RPMI7951 (cell line): ENCODE data around the gene GZMM. TPM values are rescaled to one million over a fixed set of nuclear protein-coding genes. Genes with fewer than 3 reads are reported as not detected.

Source experiments
- DNase-seq: peaks from one replicate; pipeline ENCODE4 v3.0.0-alpha.2; 2012; ENCODE audit warnings: low read depth
- total RNA-seq: library from RNA; depleted of rRNA; stranded (reverse); fragments of >200 nt; shearing (Covaris generic); gene quantifications from 2 replicates; pipeline ENCODE4 v1.2.3, GENCODE V29; 2014

Gene GZMM
- total RNA-seq, 1 experiment from 2014 or later: 1.3 TPM

DNA sequence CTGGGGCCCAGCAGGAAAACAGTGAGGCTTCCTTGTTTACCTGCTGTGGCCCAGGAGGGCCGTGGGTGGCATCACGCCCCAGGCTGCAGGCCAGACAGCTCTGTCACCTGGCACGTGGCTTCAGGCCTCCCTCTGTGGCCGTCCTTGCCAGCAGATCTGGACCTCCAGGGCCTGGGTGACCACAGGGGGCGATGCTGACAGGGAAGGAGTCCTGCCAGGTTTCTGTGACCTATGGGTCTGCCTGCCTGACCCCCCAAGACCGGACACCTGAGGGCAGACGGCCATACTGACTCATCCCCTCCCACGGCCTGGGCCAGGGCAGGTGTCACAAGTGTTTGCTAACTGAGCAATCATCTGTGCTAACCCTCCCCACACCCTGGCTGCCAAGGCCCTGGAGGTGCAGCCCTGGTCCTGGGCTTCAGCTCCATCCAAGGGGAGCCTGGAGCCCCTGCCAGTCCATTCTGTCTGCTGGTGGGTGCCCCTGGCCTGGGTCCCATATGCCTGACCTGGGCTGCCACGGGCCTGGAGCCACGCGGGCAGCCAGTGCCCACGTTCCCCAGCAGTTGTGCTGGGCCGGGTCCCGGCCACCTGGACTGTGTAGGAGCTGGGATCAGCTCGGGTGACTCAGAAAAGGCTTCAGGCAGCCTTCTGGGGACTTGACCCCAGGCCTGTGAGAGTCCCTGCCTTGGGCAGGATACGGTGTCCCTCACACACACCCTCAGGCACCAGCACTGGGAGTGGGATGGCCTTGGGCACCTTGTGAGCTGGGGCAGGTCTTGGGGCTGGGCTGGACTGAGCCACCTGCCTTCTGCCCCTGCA lies 8.6 kb upstream of the GZMM start:
- no peak for DNase-seq

DNA sequence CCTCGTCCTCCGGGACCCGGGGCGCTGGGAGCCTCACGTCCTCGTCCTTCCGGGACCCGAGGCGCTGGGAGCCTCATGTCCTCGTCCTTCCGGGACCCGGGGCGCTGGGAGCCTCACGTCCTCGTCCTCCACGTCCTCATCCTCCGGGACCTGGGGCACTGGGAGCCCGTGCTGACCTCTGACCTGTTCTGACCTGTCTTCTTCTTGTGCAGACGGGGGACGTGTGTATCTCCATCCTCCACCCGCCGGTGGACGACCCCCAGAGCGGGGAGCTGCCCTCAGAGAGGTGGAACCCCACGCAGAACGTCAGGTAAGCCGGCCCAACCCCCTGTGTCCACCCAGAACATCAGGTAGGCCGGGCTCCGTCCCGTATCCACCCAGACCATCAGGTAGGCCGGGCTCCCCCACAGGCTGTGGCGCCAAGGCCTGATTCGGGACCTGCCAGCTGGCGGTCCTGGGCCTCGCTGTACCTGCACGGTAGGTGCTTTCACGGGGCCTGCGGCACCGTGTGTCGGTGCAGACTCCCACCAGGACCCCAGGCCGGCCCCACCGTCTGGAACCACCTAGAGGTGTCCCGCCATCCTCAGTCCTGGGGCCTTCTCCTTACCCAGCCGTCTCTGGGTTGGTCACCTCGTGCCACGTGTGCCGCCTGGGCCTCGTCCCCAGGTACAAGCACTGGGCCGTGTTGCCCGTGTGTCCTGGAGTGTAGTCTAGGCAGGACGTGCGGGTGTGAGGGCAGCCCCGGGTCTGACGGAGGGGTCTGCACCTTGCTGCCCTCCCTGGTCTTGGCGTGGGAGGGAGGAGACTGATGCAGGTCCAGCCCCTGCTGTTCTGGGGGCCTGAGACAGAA lies 7.6 kb upstream of the GZMM start:
- DNase-seq: no peak

DNA sequence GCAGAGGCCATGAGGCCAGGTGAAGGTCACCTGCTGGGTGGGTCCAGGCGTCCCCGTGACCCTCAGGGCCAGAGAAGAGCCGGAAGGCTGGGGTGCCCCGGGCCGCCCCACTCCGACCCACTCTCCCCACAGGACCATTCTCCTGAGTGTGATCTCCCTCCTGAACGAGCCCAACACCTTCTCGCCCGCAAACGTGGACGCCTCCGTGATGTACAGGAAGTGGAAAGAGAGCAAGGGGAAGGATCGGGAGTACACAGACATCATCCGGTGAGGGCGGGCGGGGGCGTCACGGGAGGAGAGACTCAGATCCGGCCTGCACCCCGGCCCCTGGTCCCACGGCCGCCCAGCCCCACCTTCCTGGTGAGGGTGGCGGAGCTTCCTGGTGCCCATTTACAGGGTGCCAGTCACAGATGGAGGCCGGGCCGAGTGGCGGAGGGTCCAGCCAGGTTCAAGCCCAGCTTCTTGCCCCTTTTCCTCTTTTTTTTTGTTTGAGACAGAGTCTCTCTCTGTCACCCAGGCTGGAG lies 6.9 kb upstream of the GZMM start:
- DNase-seq: no peak

DNA sequence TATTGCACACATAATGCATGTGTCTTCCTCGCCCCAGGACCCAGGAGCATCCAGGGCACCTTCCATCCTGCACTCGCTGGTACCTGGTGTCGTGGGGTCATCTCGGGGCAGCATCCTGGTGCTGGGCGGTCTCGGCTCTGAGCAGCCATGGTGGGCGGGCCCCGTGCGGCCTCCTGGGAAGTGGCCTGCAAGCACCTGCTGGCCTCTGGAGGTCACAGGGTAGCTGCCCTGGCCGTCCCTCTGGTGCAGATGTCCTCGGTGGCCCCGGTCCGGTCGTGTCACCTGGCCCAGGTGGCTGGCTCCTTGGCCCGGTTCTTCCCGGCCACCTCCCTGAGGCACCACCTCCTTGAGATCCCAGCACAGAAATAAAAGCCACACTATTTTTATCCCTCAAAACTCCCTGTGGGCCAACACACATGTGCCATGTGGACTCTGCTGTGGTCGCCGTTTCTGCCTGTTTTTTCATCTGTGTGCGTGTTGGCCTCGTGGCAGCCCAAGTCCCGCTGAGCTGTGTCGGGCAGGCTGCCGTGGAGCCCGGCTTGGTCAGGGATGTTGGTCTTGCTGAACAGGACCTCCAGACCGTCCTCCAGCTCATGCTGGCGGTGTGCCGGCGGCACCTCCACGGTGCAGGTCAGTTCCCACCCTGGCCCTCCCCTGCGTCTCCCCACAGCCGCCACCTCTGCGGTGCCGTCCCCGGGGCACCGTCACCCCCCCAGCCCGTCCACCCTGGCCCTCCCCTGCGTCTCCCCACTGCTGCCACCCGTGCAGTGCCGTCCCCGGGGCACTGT lies 5.0 kb upstream of the GZMM start:
- no peak for DNase-seq

DNA sequence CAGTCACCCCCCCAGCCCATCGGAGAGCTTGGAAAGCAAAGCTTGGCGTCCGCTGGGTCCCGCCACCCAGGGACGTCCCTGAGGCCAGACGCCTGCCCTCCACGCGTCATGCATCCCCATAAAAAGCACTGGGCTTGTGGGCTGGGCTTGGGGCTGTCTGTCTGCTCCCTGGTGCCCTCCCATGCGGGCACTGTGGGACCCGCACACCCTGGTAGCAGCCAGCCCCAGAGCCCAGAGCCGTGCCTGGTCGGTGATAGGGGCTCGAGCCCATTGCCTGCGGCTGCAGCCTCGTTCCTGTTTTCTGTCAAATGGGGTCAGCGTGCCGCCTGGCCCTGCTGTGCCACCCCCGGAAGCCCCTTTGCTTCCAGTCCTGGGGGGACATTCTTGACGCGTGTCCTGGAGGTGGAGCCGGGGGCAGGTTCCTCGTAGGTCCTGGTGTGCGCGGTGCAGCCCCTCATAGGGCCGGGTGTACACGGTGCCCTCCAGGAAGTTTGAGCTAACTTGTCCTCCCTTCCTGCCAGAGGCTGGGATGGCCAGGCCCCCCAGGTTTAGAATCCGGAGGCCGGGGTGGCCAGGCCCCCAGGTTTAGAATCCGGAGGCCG lies 4.3 kb upstream of the GZMM start:
- no peak for DNase-seq

DNA sequence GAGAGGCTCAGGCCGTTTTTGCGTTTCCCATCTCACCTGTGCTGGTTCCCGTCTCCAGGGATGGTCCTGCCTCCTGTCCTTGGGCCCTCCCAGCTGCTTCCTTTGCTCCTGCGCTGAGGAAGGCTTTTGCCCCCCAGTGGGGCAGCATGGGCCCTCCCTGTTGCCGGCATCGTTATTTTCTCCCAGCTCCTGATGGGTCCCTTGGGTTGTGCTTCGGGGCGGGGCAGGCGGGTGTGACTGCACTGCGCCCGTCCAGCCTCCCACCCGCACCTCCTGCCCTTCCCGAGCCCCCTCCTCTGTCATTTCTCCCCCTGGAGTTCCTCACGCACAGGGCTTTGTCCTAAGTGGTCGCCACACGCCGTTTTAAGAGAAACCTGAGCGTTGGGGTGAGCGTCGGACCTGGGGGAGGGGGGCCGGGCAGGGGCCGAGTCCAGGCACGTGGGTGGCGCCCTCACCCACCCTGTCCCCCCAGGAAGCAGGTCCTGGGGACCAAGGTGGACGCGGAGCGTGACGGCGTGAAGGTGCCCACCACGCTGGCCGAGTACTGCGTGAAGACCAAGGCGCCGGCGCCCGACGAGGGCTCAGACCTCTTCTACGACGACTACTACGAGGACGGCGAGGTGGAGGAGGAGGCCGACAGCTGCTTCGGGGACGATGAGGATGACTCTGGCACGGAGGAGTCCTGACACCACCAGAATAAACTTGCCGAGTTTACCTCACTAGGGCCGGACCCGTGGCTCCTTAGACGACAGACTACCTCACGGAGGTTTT lies 2.8 kb upstream of the GZMM start:
- no peak for DNase-seq

DNA sequence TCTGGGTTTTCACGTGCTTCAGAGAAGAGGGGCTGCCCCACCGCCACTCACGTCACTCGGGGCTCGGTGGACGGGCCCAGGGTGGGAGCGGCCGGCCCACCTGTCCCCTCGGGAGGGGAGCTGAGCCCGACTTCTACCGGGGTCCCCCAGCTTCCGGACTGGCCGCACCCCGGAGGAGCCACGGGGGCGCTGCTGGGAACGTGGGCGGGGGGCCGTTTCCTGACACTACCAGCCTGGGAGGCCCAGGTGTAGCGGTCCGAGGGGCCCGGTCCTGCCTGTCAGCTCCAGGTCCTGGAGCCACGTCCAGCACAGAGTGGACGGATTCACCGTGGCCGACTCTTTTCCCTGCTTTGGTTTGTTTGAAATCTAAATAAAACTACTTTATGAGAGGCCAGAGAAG lies 2.2 kb upstream of the GZMM start:
- DNase-seq: no peak

DNA sequence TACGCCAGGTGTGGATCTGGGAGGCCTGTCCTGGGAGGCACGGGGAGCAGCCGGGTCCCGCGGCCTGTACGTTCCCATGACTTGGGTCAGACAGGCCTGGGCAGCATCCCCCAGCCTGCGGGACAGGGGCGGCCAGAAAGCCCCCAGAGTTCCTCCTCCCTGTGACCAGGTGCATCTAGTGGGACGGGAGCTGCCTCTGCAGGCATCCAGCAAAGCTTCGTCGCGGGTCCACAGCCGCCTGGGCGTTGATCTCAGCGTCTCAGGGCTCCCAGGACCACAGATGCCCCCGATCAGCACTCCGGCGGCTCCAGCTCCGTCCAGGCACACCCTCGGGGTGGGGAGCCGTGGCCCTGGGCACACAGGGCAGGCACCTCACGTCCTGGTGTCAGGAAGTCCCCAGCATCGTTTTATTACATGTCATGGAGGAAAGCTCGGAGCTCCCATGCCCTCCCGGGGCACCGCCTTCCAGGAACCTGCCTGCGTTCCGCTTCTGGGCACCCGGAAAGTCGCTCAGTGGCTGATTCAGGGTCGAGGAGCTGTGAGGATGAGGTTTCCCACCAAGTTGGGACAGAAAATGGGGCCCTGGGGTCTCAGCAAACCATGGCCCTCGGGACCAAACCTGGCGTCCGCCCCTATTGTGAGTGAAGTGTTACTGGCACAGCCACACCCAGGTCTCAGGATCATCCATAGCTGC lies 1.5 kb upstream of the GZMM start:
- DNase-seq: no peak

DNA sequence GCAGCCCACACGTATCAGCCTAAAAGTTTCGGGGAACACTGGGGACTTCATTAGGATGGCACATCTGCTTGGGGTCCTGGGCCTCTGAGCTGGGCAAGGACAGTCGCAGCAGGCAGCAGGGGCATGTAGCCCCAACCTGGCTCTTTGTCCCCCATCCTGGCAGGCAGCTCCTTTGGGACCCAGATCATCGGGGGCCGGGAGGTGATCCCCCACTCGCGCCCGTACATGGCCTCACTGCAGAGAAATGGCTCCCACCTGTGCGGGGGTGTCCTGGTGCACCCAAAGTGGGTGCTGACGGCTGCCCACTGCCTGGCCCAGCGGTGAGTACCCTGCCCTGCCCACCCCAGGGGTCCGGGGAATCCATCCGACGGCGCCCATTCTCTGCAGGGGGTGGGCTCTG lies 3.3 kb downstream of the GZMM start:
- DNase-seq: no peak

DNA sequence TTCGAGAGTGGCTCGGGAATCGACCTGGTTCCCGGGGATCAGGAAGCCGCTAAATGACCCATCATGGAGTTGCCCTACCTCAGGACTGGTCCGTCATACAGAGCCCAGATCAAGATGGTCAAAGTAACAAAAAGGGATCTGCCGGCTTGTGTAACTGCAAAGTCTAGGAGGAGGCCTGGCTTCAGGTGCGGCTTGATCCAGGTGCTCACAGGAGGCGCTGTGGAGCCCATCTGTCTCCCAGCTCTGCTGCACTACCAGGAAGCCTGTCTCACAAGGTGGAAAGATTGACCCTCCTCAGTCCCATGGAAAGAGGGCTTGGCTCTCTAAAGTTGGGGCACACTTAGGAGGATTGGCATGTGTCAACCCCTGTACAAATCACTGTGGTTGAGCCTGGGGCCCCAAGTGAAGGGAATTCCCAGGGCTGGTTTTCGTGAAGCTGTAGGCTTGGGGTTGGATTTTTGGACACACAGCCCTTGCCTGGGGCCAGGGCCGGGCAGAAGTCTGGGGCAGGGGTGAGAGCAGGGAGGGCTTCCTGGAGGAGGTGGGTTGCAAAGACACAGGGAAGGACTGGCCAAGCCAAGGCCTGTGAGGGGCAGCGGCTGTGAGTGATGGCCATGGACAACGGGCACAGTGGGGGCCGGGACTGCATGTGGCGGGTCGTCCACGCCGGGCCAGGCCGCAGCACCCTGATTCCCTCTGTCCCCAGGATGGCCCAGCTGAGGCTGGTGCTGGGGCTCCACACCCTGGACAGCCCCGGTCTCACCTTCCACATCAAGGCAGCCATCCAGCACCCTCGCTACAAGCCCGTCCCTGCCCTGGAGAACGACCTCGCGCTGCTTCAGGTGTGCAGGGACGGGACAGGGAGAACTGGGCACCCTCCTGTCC lies 4.2 kb downstream of the GZMM start:
- no peak for DNase-seq

DNA sequence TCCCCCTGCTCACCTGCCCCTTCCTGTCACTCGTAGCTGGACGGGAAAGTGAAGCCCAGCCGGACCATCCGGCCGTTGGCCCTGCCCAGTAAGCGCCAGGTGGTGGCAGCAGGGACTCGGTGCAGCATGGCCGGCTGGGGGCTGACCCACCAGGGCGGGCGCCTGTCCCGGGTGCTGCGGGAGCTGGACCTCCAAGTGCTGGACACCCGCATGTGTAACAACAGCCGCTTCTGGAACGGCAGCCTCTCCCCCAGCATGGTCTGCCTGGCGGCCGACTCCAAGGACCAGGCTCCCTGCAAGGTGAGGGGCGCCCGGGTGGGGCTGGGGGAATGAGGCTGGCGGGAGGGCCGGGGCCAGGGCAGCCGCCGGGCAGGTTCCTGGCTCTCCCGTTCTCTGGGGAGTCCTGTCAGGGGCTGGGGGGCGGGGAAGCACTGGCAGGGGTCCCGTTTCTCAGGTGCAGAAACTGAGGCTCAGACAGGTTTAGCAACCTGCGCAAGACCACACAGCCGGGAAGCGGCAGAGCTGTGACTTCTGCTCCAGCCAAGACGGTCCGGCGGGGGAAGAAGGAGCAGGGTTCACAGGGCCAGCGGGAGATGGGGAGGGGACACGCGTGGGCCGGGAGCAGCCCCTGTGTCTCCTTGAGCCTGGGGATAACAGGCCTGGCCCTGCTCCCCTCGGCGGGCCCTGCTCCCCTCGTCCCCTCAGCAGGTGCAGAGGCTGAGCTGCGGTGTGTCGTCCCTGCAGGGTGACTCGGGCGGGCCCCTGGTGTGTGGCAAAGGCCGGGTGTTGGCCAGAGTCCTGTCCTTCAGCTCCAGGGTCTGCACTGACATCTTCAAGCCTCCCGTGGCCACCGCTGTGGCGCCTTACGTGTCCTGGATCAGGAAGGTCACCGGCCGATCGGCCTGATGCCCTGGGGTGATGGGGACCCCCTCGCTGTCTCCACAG lies 5.3 kb downstream of the GZMM start:
- no peak for DNase-seq

DNA sequence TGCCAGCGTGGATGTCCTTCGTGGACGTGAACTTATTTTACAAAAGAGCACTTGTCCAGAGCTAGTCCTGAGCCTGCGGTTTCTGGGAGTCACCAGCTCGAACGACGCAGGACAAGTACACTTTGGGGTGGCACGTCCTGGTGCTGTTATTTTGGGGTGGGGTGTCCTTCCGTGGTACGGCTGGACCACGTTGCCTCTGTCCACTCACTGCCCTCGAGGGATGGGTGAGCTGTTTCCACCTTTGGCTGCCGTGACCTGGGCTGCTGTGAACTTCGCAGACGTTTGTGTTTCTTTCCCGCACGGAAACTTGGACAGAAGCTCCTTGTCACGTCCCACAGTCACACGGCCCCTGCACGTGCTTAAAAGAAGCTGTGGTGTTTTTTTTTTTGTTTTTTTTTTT lies 11.0 kb downstream of the GZMM start:
- DNase-seq: no peak

DNA sequence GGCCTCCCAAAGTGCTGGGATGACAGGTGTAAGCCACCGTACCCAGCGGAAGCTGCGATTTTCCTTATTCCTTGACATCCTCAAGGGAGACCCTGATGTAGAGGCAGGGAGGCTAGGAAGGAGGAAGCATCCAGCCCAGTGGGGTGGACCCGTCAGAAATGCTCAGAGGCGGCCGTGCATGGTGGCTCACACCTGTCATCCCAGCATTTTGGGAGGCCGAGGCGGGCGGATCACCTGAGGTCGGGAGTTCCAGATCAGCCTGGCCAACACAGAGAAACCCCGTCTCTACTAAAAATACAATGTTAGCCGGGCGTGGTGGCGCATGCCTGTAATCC lies 11.6 kb downstream of the GZMM start:
- DNase-seq: no peak

DNA sequence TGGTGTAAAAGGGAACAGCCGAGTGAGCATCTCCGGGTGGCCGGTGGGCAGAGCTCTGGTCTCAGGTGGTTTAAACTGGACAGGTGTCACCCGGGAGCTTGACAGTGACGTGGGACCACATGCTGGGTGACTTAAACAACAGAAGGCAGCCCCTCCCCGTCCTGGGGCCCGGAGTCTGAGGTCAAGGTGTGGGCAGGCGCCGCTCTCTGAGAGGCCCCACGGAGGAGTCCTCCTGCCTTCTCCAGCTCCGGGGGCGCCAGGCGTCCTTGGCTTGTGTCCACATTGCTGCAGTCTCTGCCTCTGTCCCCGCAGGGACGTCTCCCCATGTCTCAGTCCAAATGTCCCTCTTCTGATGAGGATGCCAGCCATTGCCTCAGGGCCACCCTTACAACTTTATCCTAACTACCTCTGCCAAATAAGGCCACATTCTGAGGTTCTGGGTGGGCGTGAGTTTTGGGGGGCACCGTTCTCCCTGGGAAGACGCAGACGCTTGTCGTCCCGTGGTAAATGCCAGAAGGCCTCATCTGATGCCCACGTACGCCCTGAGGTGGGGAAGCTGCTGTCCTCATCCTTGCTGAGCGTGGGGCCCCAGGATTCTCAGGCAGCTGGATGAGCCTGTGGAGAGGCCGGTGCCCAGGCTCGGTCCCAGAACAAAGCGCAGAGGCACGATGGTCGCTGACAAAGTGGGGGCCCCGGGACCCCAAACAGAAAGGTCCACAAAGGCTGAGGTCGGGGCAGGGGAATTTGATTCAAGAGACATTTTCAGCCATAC lies 12.9 kb downstream of the GZMM start:
- no peak for DNase-seq

DNA sequence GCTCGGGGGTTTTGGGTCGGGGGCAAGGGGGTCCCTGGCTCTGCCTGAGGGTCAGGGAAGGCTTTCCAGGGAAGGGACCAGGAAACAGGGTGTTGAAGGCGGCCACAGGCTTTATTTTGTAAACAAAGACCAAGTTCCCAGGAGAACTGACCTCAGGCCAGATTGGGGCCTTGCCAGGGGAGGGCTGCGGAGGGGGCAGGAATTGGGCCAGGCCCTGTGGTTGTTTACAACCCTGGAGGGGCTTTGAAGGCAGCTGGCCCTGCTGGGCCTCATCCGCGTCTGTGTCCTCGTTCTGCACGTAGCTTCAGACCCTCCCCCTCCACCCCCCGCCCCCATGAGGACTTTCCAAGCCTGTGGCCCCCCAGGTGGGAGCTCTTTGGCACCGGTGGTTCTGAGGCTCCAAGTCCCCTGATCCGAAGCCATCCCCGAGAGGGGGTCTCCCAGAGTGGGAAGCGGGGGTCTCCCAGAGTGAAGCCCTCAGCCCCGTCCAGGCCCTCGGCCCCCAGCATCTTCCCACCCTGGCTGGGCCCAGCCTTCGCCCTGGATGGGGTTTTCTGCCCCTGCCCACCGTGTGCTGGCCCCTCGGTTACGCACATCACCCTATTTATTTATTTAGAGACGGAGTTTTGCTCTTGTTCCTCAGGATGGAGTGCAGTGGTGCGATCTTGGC lies 15.1 kb downstream of the GZMM start:
- DNase-seq: peak; percentile 49

DNA sequence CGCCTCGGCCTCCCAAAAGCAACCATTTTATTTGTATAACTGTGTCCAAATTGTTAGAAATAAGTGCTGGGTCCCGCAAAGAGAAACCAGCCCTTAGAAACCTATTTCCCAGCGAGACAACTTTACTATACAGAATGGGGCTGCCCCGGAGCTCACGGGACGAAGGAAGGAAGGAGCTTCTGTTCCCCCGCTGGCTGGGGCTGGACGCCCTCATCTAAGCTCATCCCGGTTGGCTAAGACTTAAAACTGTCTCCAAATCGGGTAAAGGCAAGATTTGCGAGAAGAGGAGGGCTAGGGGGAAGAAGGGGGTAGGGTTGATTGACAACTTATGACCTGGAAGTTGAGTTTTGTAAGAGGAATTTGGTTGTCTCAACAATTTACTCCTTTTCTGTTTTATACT lies 16.3 kb downstream of the GZMM start:
- no peak for DNase-seq

DNA sequence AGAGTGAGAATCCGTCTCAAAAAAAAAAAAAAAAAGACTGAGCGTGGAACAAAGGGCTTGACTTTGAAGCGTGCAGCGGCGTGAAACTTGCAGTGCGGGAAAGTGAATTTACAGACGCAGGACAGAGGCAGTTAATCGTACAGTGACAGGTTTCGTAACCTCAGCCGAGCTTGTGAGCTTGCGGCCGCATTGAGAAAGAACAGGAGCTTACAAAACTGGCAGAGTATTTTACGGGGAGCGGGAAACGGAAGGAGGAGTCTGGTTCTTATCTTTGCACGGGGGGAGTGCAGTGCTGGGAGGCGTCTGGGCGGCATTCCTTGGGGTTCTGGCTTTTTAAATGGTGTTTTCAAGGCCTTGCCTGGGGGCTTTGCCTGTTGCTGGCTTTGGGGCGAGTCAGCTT lies 22.6 kb downstream of the GZMM start:
- no peak for DNase-seq
